Measurements from ENCODE around the gene ZFAND3. TPM values are rescaled to one million over a fixed set of nuclear protein-coding genes. Genes with fewer than 3 reads are reported as not detected.

Gene ZFAND3
- polyA plus RNA-seq, 4 donors: 35.9 to 80.4 (median 40.9) TPM

DNA sequence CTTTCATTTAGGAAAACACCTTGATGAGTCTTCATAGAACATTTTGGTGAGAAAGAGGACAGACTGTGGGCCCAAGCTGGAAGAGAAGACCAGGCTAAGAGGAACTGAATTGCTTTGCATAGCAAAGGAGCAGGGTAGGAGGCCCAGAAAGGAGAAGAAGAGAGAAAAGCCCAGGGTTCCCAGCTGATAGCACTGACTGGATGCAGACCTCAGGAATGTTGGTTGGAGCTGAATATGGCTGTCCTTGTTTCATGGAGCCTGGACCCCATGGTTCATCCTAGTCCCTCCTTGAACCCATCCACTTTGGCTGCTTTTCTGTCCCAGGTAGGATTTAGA lies 18.0 kb upstream of the ZFAND3 start:
- DNase-seq: no peak
- no peaks in the 10 kb centered on the region for H3K27me3 ChIP-seq (ENCODE audit: control insufficient read depth in 3 of 3, insufficient read depth in 3 of 3, low read length in 3 of 3)
- no peak overlapping the region for H3K27ac ChIP-seq (ENCODE audit: low read depth in 1 of 3, low read length in 2 of 3)
- no peaks in the 10 kb centered on the region for H3K9me3 ChIP-seq (ENCODE audit: control insufficient read depth in 2 of 2, insufficient read depth in 1 of 2, low read depth in 1 of 2, low read length in 1 of 2)
- H3K4me3 ChIP-seq (ENCODE audit: low read depth in 1 of 3, low read length in 3 of 3): no peak overlapping the region
- H3K36me3 ChIP-seq (ENCODE audit: control insufficient read depth in 3 of 3, insufficient read depth in 2 of 3, low read depth in 1 of 3, low read length in 3 of 3): no peaks in the 10 kb centered on the region
- H3K4me1 ChIP-seq (ENCODE audit: control insufficient read depth in 3 of 3, insufficient read depth in 2 of 3, low read depth in 1 of 3, low read length in 2 of 3): peaks cover 0 to 11% (median 0%) of the 10 kb centered on the region in 3 donors
- no peak for FAIRE-seq

DNA sequence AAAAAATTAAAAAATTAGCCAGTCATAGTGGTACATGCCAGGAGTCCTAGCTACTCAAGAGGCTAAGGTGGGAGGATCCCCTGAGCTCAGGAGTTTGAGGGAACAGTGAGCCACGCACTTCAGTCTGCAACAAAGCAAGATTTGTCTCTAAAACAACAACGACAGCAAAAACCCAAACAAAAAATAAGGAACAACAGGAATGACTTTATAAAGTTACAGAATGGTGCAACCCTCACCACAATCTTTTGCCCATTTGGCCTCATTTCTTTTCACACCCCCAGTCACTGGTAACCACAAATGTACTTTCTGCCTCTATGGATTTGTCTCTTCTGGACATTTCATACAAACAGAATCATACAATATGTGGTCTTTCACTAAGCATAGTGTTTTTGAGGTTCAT lies 16.7 kb upstream of the ZFAND3 start:
- WGBS, 3 donors: 84 to 95% (median 92%) methylated on average over 2 of the region's 2 CpGs
- Histone ChIP-seq H3K36me3 (ENCODE audit: control insufficient read depth in 3 of 3, insufficient read depth in 2 of 3, low read depth in 1 of 3, low read length in 3 of 3) (no peaks in the 10 kb centered on the region), H3K4me1 (ENCODE audit: control insufficient read depth in 3 of 3, insufficient read depth in 2 of 3, low read depth in 1 of 3, low read length in 2 of 3) (peaks cover 0 to 13% (median 0%) of the 10 kb centered on the region in 3 donors), H3K4me3 (ENCODE audit: low read depth in 1 of 3, low read length in 3 of 3) (no peak overlapping the region), H3K27ac (ENCODE audit: low read depth in 1 of 3, low read length in 2 of 3) (no peak overlapping the region), H3K9me3 (ENCODE audit: control insufficient read depth in 2 of 2, insufficient read depth in 1 of 2, low read depth in 1 of 2, low read length in 1 of 2) (no peaks in the 10 kb centered on the region), H3K27me3 (ENCODE audit: control insufficient read depth in 3 of 3, insufficient read depth in 3 of 3, low read length in 3 of 3) (no peaks in the 10 kb centered on the region)
- FAIRE-seq: no peak
- DNase-seq: no peak

GRCh38 chr6:37804586-37804985 lies 14.9 kb upstream of the ZFAND3 start:
- no peaks in the 10 kb centered on the region for H3K36me3 ChIP-seq (ENCODE audit: control insufficient read depth in 3 of 3, insufficient read depth in 2 of 3, low read depth in 1 of 3, low read length in 3 of 3)
- H3K27me3 ChIP-seq (ENCODE audit: control insufficient read depth in 3 of 3, insufficient read depth in 3 of 3, low read length in 3 of 3): no peaks in the 10 kb centered on the region
- no peak overlapping the region for H3K27ac ChIP-seq (ENCODE audit: low read depth in 1 of 3, low read length in 2 of 3)
- no peak for DNase-seq
- 68 to 93% (median 89%) methylated on average over 1 of the region's 1 CpG for WGBS, 3 donors
- peaks cover 0 to 5% (median 0%) of the 10 kb centered on the region in 3 donors for H3K4me1 ChIP-seq (ENCODE audit: control insufficient read depth in 3 of 3, insufficient read depth in 2 of 3, low read depth in 1 of 3, low read length in 2 of 3)
- no peak overlapping the region for H3K4me3 ChIP-seq (ENCODE audit: low read depth in 1 of 3, low read length in 3 of 3)
- no peaks in the 10 kb centered on the region for H3K9me3 ChIP-seq (ENCODE audit: control insufficient read depth in 2 of 2, insufficient read depth in 1 of 2, low read depth in 1 of 2, low read length in 1 of 2)
- FAIRE-seq: no peak

- Histone ChIP-seq H3K36me3 (ENCODE audit: control insufficient read depth in 3 of 3, insufficient read depth in 2 of 3, low read depth in 1 of 3, low read length in 3 of 3) (no peaks in the 10 kb centered on the region), H3K27ac (ENCODE audit: low read depth in 1 of 3, low read length in 2 of 3) (no peak overlapping the region), H3K9me3 (ENCODE audit: control insufficient read depth in 2 of 2, insufficient read depth in 1 of 2, low read depth in 1 of 2, low read length in 1 of 2) (no peaks in the 10 kb centered on the region), H3K4me1 (ENCODE audit: control insufficient read depth in 3 of 3, insufficient read depth in 2 of 3, low read depth in 1 of 3, low read length in 2 of 3) (peaks cover 0 to 3% (median 0%) of the 10 kb centered on the region in 3 donors), H3K4me3 (ENCODE audit: low read depth in 1 of 3, low read length in 3 of 3) (no peak overlapping the region), H3K27me3 (ENCODE audit: control insufficient read depth in 3 of 3, insufficient read depth in 3 of 3, low read length in 3 of 3) (no peaks in the 10 kb centered on the region)
- FAIRE-seq (no peak), DNase-seq (peak; percentile 54 to 71)
- 54 to 73% (median 67%) methylated on average over 2 of the region's 2 CpGs for WGBS, 3 donors
Observed at GRCh38 chr6:37806213-37806612, 13.3 kb upstream of the ZFAND3 start.

DNA sequence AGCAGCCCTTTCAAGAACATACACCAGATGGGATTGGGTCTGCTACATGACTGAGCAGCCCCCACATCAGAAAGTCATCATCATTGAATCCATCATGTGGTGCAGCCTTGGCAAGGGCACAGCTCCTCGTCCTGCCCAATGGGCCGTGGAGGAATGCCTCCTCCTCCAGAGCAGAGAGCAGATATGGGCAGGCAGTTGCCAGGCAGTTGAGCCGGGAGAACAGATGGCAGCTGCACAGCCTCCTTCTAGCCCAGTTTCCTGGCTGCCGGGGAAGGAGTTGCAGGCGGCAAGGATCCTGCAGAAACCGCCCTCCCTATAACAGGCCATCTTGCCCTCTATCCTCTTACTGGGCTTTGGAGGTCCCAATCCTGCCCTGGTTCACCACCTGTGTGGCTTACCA lies 11.9 kb upstream of the ZFAND3 start:
- Histone ChIP-seq H3K9me3 (ENCODE audit: control insufficient read depth in 2 of 2, insufficient read depth in 1 of 2, low read depth in 1 of 2, low read length in 1 of 2) (no peaks in the 10 kb centered on the region), H3K27me3 (ENCODE audit: control insufficient read depth in 3 of 3, insufficient read depth in 3 of 3, low read length in 3 of 3) (no peaks in the 10 kb centered on the region), H3K36me3 (ENCODE audit: control insufficient read depth in 3 of 3, insufficient read depth in 2 of 3, low read depth in 1 of 3, low read length in 3 of 3) (no peaks in the 10 kb centered on the region), H3K4me3 (ENCODE audit: low read depth in 1 of 3, low read length in 3 of 3) (no peak overlapping the region), H3K27ac (ENCODE audit: low read depth in 1 of 3, low read length in 2 of 3) (no peak overlapping the region), H3K4me1 (ENCODE audit: control insufficient read depth in 3 of 3, insufficient read depth in 2 of 3, low read depth in 1 of 3, low read length in 2 of 3) (peaks cover 0 to 3% (median 0%) of the 10 kb centered on the region in 3 donors)
- FAIRE-seq (no peak), DNase-seq (peak in 1 of 2 donors; percentile 41)
- 16 to 49% (median 37%) methylated on average over 6 of the region's 6 CpGs for WGBS, 3 donors

GRCh38 chr6:37809197-37809543 lies 10.4 kb upstream of the ZFAND3 start:
- H3K4me3 ChIP-seq (ENCODE audit: low read depth in 1 of 3, low read length in 3 of 3): no peak overlapping the region
- peaks cover 0 to 3% of the 10 kb centered on the region in 2 donors for H3K9me3 ChIP-seq (ENCODE audit: control insufficient read depth in 2 of 2, insufficient read depth in 1 of 2, low read depth in 1 of 2, low read length in 1 of 2)
- FAIRE-seq (no peak), DNase-seq (no peak)
- no peaks in the 10 kb centered on the region for H3K36me3 ChIP-seq (ENCODE audit: control insufficient read depth in 3 of 3, insufficient read depth in 2 of 3, low read depth in 1 of 3, low read length in 3 of 3)
- no peaks in the 10 kb centered on the region for H3K27me3 ChIP-seq (ENCODE audit: control insufficient read depth in 3 of 3, insufficient read depth in 3 of 3, low read length in 3 of 3)
- WGBS, 3 donors: 62 to 70% (median 63%) methylated on average over 3 of the region's 3 CpGs
- H3K4me1 ChIP-seq (ENCODE audit: control insufficient read depth in 3 of 3, insufficient read depth in 2 of 3, low read depth in 1 of 3, low read length in 2 of 3): peaks cover 0 to 3% (median 0%) of the 10 kb centered on the region in 3 donors
- H3K27ac ChIP-seq (ENCODE audit: low read depth in 1 of 3, low read length in 2 of 3): no peak overlapping the region

GRCh38 chr6:37812841-37813240 lies 6.7 kb upstream of the ZFAND3 start:
- no peaks in the 10 kb centered on the region for H3K27me3 ChIP-seq (ENCODE audit: control insufficient read depth in 3 of 3, insufficient read depth in 3 of 3, low read length in 3 of 3)
- peaks cover 0 to 3% of the 10 kb centered on the region in 2 donors for H3K9me3 ChIP-seq (ENCODE audit: control insufficient read depth in 2 of 2, insufficient read depth in 1 of 2, low read depth in 1 of 2, low read length in 1 of 2)
- 86 to 94% (median 87%) methylated on average over 1 of the region's 1 CpG for WGBS, 3 donors
- H3K4me3 ChIP-seq (ENCODE audit: low read depth in 1 of 3, low read length in 3 of 3): no peak overlapping the region
- no peak for DNase-seq
- no peaks in the 10 kb centered on the region for H3K36me3 ChIP-seq (ENCODE audit: control insufficient read depth in 3 of 3, insufficient read depth in 2 of 3, low read depth in 1 of 3, low read length in 3 of 3)
- H3K27ac ChIP-seq (ENCODE audit: low read depth in 1 of 3, low read length in 2 of 3): no peak overlapping the region
- FAIRE-seq: no peak
- H3K4me1 ChIP-seq (ENCODE audit: control insufficient read depth in 3 of 3, insufficient read depth in 2 of 3, low read depth in 1 of 3, low read length in 2 of 3): peaks cover 0 to 2% (median 0%) of the 10 kb centered on the region in 3 donors

GRCh38 chr6:37814374-37814773 lies 5.2 kb upstream of the ZFAND3 start:
- H3K27ac ChIP-seq (ENCODE audit: low read depth in 1 of 3, low read length in 2 of 3): no peak overlapping the region
- DNase-seq (no peak), FAIRE-seq (no peak)
- H3K4me1 ChIP-seq (ENCODE audit: control insufficient read depth in 3 of 3, insufficient read depth in 2 of 3, low read depth in 1 of 3, low read length in 2 of 3): peaks cover 0 to 6% (median 2%) of the 10 kb centered on the region in 3 donors
- peaks cover 0 to 3% of the 10 kb centered on the region in 2 donors for H3K9me3 ChIP-seq (ENCODE audit: control insufficient read depth in 2 of 2, insufficient read depth in 1 of 2, low read depth in 1 of 2, low read length in 1 of 2)
- H3K36me3 ChIP-seq (ENCODE audit: control insufficient read depth in 3 of 3, insufficient read depth in 2 of 3, low read depth in 1 of 3, low read length in 3 of 3): no peaks in the 10 kb centered on the region
- H3K27me3 ChIP-seq (ENCODE audit: control insufficient read depth in 3 of 3, insufficient read depth in 3 of 3, low read length in 3 of 3): no peaks in the 10 kb centered on the region
- WGBS, 3 donors: 94 to 97% (median 97%) methylated on average over 6 of the region's 6 CpGs
- no peak overlapping the region for H3K4me3 ChIP-seq (ENCODE audit: low read depth in 1 of 3, low read length in 3 of 3)

GRCh38 chr6:37816599-37817375 lies 2.7 kb upstream of the ZFAND3 start:
- Histone ChIP-seq H3K36me3 (ENCODE audit: control insufficient read depth in 3 of 3, insufficient read depth in 2 of 3, low read depth in 1 of 3, low read length in 3 of 3) (no peaks in the 10 kb centered on the region), H3K27ac (ENCODE audit: low read depth in 1 of 3, low read length in 2 of 3) (no peak overlapping the region), H3K4me3 (ENCODE audit: low read depth in 1 of 3, low read length in 3 of 3) (no peak overlapping the region), H3K27me3 (ENCODE audit: control insufficient read depth in 3 of 3, insufficient read depth in 3 of 3, low read length in 3 of 3) (no peaks in the 10 kb centered on the region), H3K9me3 (ENCODE audit: control insufficient read depth in 2 of 2, insufficient read depth in 1 of 2, low read depth in 1 of 2, low read length in 1 of 2) (peaks cover 0 to 3% of the 10 kb centered on the region in 2 donors), H3K4me1 (ENCODE audit: control insufficient read depth in 3 of 3, insufficient read depth in 2 of 3, low read depth in 1 of 3, low read length in 2 of 3) (peaks cover 0 to 11% (median 10%) of the 10 kb centered on the region in 3 donors)
- 58 to 87% (median 64%) methylated on average over 7 of the region's 7 CpGs for WGBS, 3 donors
- DNase-seq (no peak), FAIRE-seq (no peak)
